NCI-H524 treated with DMSO at 0.1 percent for 48 hours (cell line): ENCODE data around the gene C6orf89.
"Not testable (repeated sequence)": the region's sequence is repeated elsewhere in the genome, so short reads cannot be mapped to it uniquely, and the experiment has no call there.

Experiments used
- DNase-seq: peaks from one replicate; lab custom pipeline; 2025; lab: John Stamatoyannopoulos, UW

The C6orf89 gene

GRCh38 chr6:36947570-36948351 lies 62.0 kb downstream of the C6orf89 start:
- no peak for DNase-seq

GRCh38 chr6:36949076-36949475 lies 63.3 kb downstream of the C6orf89 start:
- not testable (repeated sequence) for DNase-seq

- no peak for DNase-seq
Observed at GRCh38 chr6:36949636-36950035, 63.9 kb downstream of the C6orf89 start.

GRCh38 chr6:36953931-36954261 lies 68.1 kb downstream of the C6orf89 start:
- no peak for DNase-seq

GRCh38 chr6:36954262-36954931 lies 68.6 kb downstream of the C6orf89 start, which contains the start of gene PI16:
TSS of gene PI16 (plus strand) at chr6:36954738. CDS start at chr6:36954761, 23 bp downstream.
- DNase-seq = no peak

- no peak for DNase-seq
Observed at GRCh38 chr6:36955136-36955535, 69.4 kb downstream of the C6orf89 start.

DNA sequence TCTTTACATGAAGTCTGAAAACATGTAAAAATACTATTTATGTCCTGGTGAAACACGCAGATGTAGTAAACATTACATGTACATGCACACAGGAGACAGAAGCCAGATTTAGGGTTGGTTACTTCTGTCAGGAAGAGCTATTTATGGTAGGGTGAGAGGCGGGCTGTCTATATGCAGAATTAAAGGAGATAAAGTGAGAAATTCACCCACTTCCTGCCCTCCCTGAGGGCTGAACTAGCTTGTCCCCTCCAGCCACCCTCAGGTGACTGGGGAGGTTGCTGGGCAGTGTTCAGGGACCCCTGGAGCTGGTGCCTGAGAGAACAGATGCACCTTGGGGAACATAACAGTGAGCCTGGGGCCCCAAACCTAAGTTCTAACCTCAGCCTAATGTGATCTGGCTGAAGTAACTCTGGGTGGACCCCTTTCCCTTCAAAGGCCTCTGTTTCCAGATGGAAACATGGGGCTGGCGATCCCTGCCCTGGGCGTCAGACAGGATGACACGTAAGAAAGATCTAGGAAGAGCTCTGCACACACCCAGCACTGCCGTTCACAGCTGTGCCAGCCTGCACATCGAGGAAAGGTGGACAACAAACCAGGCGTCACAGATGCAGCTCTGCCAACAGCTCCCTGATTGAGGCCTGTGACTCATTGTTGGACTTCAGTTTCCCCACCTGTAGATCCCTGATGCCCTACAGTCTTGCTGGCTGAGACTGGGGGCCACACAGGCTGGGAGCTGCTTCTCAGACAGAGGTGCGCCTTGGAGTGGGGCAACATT lies 70.1 kb downstream of the C6orf89 start:
- no peak for DNase-seq

DNA sequence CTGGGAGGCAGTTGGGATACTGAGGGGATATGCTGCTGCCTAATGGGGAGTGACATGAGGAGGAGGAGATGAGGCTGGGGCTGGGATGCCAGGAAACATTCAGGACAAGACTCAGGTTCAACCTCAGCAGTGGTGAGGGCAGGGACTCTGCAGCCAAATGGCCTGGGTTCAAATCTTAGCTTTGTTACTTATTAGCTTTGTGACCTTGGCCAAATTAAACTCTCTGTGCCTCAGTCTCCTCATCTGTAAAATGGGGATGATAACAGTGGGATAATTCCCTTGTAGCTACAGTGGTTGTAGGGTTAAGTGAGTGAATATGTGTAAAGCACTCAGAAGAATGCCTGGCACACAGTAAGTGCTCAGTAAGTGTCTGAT lies 70.7 kb downstream of the C6orf89 start:
- no peak for DNase-seq

- DNase-seq = no peak
Observed at GRCh38 chr6:36957773-36958271, 72.1 kb downstream of the C6orf89 start.

- DNase-seq = no peak
Observed at GRCh38 chr6:36958775-36959554, 73.2 kb downstream of the C6orf89 start.

- no peak for DNase-seq
Observed at GRCh38 chr6:36959555-36960250, 74.0 kb downstream of the C6orf89 start.

DNA sequence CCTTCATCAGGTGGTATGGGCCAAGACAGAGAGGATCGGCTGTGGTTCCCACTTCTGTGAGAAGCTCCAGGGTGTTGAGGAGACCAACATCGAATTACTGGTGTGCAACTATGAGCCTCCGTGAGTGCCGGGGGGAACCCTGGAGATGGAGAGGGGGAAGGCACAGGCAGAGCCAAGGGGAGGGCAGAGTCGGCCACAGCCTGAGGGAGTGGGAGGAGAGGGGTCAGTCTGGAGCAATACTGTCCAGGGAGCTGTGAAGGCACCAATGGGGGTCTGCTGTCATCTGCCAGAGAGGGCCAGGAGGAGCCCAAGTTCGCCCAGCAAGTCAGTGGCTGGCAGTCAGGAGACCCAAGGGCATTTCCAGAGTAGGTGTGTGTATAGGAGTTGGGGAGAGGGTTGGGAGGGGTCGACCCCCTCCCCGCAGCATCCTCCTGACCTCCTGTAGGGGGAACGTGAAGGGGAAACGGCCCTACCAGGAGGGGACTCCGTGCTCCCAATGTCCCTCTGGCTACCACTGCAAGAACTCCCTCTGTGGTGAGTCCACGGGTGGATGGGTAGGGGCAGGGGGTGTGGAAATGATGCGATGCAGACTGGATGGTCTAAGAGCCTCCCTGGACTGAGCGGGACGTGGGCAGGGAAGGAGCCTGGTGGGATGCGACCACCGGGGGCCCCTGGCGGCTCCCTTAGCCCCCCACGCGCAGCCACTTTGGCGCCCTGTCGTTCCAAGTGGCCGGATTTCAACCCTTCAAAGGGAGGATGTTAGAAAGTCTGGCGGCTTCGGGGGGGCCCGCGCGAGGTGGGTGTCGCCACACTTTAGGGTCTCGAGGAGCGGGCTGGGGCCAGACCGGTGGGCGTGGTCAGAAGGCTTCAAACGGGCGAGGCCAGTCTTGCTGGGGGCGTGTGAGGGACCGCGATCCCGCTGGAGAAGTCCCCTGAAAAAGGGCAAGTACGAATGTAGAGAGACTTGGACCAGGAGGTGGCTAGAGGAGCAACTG lies 76.0 kb downstream of the C6orf89 start:
- DNase-seq = no peak

GRCh38 chr6:36962874-36963273 lies 77.1 kb downstream of the C6orf89 start:
- no peak for DNase-seq

DNA sequence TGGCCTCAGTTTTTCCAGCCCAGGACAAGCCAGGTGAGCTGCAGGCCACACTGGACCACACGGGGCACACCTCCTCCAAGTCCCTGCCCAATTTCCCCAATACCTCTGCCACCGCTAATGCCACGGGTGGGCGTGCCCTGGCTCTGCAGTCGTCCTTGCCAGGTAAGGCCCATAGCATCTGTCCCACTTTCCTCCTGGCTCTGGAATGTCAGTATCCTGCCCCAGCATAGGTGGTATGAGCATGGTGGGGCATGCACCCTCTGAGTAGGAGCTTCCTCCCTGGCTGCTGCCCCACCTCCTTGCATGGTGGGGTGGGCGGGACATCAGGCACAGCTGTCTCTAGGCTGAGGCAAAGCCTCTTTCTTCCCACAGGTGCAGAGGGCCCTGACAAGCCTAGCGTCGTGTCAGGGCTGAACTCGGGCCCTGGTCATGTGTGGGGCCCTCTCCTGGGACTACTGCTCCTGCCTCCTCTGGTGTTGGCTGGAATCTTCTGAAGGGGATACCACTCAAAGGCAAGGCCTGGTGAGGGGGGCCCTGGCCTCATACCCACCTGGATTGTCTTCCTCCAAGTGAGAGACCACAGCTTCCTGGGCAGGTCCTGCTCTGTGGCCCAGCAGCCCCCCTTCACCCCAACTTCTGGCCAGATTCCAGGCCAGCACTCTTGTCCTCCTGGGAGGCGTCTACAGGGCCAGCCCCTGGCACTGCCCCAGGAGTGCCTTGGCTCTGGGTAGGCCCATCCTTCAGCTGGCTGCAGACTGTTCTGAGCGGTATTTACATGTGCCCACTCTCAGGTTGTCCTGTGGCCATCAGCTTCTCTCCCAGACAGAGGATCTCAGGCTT lies 77.9 kb downstream of the C6orf89 start:
- no peak for DNase-seq

DNA sequence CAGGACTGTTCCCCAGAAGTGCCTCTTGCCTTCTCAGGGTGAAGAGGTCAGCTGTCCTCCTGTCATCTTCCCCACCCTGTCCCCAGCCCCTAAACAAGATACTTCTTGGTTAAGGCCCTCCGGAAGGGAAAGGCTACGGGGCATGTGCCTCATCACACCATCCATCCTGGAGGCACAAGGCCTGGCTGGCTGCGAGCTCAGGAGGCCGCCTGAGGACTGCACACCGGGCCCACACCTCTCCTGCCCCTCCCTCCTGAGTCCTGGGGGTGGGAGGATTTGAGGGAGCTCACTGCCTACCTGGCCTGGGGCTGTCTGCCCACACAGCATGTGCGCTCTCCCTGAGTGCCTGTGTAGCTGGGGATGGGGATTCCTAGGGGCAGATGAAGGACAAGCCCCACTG lies 78.6 kb downstream of the C6orf89 start:
- no peak for DNase-seq

DNA sequence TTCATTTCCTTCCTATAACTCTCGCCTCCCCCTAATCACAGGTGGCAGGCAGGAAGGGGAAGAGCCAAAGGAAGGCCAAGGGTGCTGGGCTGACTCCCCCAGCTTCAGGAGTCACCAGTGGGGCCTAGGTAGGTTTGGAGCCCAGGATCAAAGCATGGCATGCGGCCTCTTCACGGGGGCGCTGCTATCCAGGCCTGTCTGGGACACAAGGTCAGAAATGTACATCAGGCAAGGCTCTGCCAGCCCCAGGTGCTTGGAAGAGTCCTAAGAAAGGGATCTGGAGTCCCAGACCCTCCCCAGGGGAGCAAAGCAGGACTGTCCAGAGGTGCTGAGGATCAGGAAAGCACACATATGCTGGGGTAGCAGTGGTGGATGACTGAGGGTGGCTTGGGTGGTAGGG lies 79.2 kb downstream of the C6orf89 start:
- DNase-seq = no peak

GRCh38 chr6:36967301-36967700 lies 81.5 kb downstream of the C6orf89 start:
- no peak for DNase-seq

DNA sequence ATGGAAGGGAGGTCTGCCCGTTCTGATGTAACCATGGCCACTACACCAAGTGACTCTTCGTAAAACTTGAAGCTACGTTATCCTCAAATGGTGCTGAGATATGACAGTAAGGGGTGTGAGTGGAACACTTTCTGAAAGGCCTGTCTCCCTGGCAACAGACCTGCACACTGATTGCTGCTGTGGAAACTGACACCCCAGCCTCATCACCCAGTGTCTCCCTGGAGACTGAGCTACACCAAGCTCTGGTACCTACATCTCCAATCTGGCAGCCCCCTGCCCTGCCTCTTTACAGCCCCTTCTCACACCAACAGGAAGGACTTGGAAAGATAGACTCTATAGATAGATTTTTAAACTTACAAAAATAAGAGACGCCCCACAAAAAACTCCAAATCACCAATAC lies 82.0 kb downstream of the C6orf89 start:
- no peak for DNase-seq
